NT2/D1 (cell line): ENCODE results near the gene C17orf100.

ENCODE experiments used
- SUZ12 ChIP-seq: IDR thresholded peaks from 2 replicates; pipeline ENCODE4 v1.6.1; 2011; ENCODE audit not compliant: insufficient read length, insufficient read depth; ENCODE audit errors: extremely low read depth
- YY1 ChIP-seq: IDR thresholded peaks from 2 replicates; pipeline ENCODE4 v1.6.1; 2011; ENCODE audit not compliant: insufficient read length, insufficient read depth
- ZNF274 ChIP-seq: IDR thresholded peaks from 2 replicates; pipeline ENCODE4 v1.6.1; 2011; ENCODE audit warnings: mild to moderate bottlenecking, low read depth, low read length

DNA sequence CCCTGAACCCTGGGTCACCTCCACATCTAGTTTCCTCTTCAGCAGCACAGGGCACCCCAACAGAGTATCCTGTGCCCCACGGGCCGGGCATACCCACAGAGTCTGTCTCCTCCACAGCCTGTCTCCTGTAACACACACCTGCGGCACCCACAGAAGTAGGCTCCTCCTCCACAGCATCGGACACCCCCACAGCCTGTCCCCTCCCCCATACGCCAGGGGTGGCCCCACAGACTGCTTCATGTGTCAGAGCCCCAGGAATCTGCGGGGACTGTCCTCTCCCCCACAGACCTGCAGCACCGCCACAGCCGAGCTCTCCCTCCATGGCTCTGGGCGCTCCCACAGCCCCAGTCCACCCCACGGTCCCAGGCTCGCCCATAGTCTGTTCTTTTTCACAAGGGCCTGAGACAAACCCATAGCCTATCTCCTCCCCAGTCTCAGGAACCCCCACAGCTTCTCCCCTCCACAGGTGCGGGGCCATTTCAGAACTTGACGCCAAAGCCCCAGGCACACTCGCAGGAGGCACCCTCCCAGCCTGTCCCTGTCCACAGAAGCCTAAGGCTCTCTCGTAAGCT is 12.5 kb upstream of the C17orf100 start:
- TF ChIP-seq YY1 = no peak
- TF ChIP-seq ZNF274 = no peak
- no peak for TF ChIP-seq SUZ12
